Naive thymus-derived CD8-positive, alpha-beta T cell (primary cell): Measurements from ENCODE around the gene PAK1IP1. TPM values are rescaled to one million over a fixed set of nuclear protein-coding genes. Genes with fewer than 3 reads are reported as not detected.
A peak's percentile ranks its signal among the peaks of the same experiment; 100 is the strongest.

Experiments used
- ATAC-seq, 2 donors: fragments of 150-1000 bp; cut with Tn5 transposase in 1 of 2; sonication (Bioruptor Pico), chemical (Tn5 transposase) in 1 of 2; 1 replicate in 1 of 2; 2 replicates in 1 of 2; pipeline ENCODE4 v1.10.0; 2021; ENCODE audit warnings: mild to moderate bottlenecking in 2 of 2, moderate library complexity in 2 of 2
- POLR2A ChIA-PET: fragments of 350-600 bp; sonication (Branson Sonifier 250); formaldehyde crosslinking; loops from one replicate; lab custom pipeline; 2021; ENCODE audit warnings: antibody characterized with exemption; lab: Charles Lee
- DNase-seq, 10 donors: peaks; one replicate each; pipeline versions ENCODE4 v3.0.0 to v3.0.0-alpha.2; 2020 to 2022
- H3K27ac Mint-ChIP-seq, 10 donors: one replicate each; pipeline ENCODE4 v1.8.0; 2020 to 2022; ENCODE audit warnings: mild to moderate bottlenecking in 10 of 10, mixed read lengths in 10 of 10, moderate library complexity in 4 of 10, inconsistent platforms in 1 of 10
- H3K27me3 Mint-ChIP-seq, 5 donors: one replicate each; pipeline ENCODE4 v1.8.0; 2021 to 2022; ENCODE audit warnings: mixed read lengths in 5 of 5
- H3K36me3 Mint-ChIP-seq, 3 donors: one replicate each; pipeline ENCODE4 v1.8.0; 2020 to 2022; ENCODE audit warnings: mixed read lengths in 3 of 3, mild to moderate bottlenecking in 2 of 3, inconsistent platforms in 1 of 3
- H3K4me1 Mint-ChIP-seq, 4 donors: one replicate each; pipeline ENCODE4 v1.8.0; 2021 to 2022; ENCODE audit warnings: mixed read lengths in 4 of 4
- H3K4me3 Mint-ChIP-seq, 10 donors: one replicate each; pipeline ENCODE4 v1.8.0; 2020 to 2022; ENCODE audit warnings: mild to moderate bottlenecking in 10 of 10, mixed read lengths in 10 of 10, moderate library complexity in 6 of 10, inconsistent platforms in 1 of 10
- H3K9me3 Mint-ChIP-seq, 9 donors: one replicate each; pipeline ENCODE4 v1.8.0; 2020 to 2022; ENCODE audit warnings: mixed read lengths in 9 of 9, mild to moderate bottlenecking in 3 of 9, inconsistent platforms in 1 of 9, moderate library complexity in 1 of 9
- polyA plus RNA-seq, 3 donors: library from polyadenylated mRNA; unstranded; fragments of 300-500 nt; fragmentation: Illumina TruSeq; gene quantifications; one replicate each; pipeline ENCODE4 v1.2.3, GENCODE V29; 2021
- total RNA-seq, 8 experiments: library from RNA in 2 of 8; stranded (reverse) in 2 of 8; gene quantifications; one replicate each; pipeline ENCODE4 v1.2.3 and lab custom pipeline; 2021 to 2026

Gene PAK1IP1
- total and polyA plus RNA-seq, 5 experiments from 2014 or later = 8.5 to 26.9 (median 17.6) TPM

DNA sequence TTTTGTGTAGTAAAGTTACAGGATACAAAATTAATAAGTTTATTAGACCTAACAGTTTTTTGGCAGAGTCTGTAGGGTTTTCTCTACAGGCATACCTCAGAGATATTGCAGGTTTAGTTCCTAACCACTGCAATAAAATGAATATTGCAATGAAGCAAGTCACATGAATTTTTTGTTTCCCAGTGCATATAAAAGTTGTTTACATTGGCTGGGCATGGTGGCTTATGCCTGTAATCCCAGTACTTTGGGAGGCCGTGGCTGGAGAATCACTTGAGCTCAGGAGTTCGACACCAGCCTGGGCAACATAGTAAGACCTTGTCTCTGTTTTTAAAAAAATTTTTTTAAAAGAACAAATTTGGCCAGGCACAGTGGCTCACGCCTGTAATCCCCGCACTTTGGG is 16.3 kb upstream of the PAK1IP1 start:
- Mint-ChIP-seq H3K36me3 (peaks cover 0 to 5% (median 0%) of the 10 kb centered on the region in 3 donors), H3K27me3 (peaks cover 0 to 5% (median 0%) of the 10 kb centered on the region in 5 donors), H3K4me3 (no peak overlapping the region), H3K4me1 (peaks cover 2 to 14% (median 11%) of the 10 kb centered on the region in 4 donors), H3K9me3 (no peaks in the 10 kb centered on the region), H3K27ac (no peak overlapping the region)
- DNase-seq (no peak), ATAC-seq (no peak)
- POLR2A ChIA-PET = no interaction called here

DNA sequence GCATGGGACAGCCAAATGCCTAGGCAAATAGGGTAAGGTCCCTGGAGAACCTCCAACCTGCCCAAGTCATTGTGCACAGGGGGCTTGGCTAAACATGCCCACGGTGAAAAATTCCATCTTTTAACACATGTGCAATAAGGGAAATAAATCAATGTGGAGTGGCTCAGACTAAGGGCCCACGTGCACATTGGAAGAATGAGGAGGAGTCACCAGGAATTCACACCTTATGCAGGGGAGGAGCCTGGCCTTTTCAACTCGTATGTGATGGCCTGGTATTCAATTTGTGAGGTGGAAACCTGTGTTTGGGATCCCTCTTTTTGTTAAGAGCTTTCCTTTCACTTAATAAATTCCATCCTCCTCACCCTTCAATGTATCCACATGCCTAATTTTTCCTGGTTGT is 13.0 kb upstream of the PAK1IP1 start:
- ATAC-seq = no peak
- Mint-ChIP-seq H3K27me3 (peaks cover 0 to 12% (median 3%) of the 10 kb centered on the region in 5 donors), H3K4me3 (no peak overlapping the region), H3K9me3 (no peaks in the 10 kb centered on the region), H3K27ac (peak overlapping the region in 3 of 10 donors; percentile 3 to 84 (median 33)), H3K36me3 (peaks cover 0 to 1% (median 0%) of the 10 kb centered on the region in 3 donors), H3K4me1 (peaks cover 4 to 27% (median 17%) of the 10 kb centered on the region in 4 donors)
- DNase-seq = no peak
- POLR2A ChIA-PET = no interaction called here

DNA sequence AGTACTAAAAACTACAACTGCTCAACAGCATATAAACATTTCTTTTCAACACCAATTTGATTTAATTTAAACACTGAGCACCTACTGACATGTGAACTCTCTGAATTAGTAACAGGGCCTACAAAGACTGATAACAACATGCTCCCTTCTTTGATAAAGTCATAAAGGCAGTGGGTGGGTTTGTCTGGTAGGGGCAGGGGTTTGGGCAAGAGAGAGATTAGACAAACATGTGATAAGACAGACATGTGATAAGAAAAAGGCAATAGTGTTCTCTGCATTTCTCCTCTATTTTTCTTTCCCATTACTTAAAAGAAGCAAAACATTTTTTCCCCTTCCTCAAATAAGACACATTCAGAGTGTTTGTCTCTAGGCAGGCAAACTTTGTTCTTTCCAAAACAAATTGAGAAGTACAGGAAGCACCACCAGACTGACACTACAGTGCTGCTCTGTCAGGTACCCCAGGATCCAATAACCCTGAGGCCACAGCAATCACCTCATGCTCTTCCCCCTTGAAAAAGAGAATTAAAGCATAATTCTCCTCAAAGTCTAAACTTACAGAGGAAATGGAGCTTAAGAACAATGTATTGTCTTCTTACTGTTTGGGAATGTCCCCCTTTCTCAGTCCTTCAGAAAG is 12.3 kb upstream of the PAK1IP1 start:
- POLR2A ChIA-PET = no interaction called here

DNA sequence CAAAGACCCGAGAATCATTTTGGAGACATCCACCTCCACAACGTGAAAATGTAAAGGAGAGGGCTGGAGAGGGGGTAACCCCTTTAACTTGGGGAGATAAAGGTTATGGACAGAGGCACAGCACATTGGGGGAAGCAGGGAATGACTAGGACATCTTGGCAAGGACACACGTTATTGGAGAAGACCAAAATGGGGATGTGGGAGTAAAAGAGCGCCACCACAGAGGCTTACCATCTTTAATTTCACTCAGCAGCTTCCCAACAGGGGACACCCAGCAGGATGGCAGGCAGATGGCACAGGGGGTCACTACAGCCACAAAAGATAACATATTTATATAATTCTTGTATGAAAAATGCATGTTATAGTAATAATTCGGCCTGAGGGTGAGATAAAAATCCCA is 10.2 kb upstream of the PAK1IP1 start:
- H3K36me3 Mint-ChIP-seq = no peaks in the 10 kb centered on the region
- POLR2A ChIA-PET = interaction anchor here (1.1 kb wide), 1 partner anchor 10 kb away, joined by 4 read pairs; the partner anchor contains the start of genes C6orf52 and PAK1IP1
- H3K27me3 Mint-ChIP-seq = peaks cover 0 to 12% (median 3%) of the 10 kb centered on the region in 5 donors
- ATAC-seq (no peak), DNase-seq (no peak)
- no peaks in the 10 kb centered on the region for H3K9me3 Mint-ChIP-seq
- H3K4me1 Mint-ChIP-seq = peaks cover 4 to 27% (median 17%) of the 10 kb centered on the region in 4 donors
- peak overlapping the region in 4 of 10 donors; percentile 9 to 30 (median 18) for H3K27ac Mint-ChIP-seq
- no peak overlapping the region for H3K4me3 Mint-ChIP-seq

More for the DNA sequence above, 12.3 kb upstream of the PAK1IP1 start:
- ATAC-seq (no peak), DNase-seq (no peak)
- Mint-ChIP-seq H3K27me3 (peaks cover 0 to 12% (median 3%) of the 10 kb centered on the region in 5 donors), H3K27ac (peak overlapping the region in 8 of 10 donors; percentile 9 to 89 (median 68)), H3K4me3 (peak overlapping the region in 2 of 10 donors; percentile 3 to 16), H3K4me1 (peaks cover 4 to 27% (median 17%) of the 10 kb centered on the region in 4 donors), H3K9me3 (no peaks in the 10 kb centered on the region), H3K36me3 (no peaks in the 10 kb centered on the region)

DNA sequence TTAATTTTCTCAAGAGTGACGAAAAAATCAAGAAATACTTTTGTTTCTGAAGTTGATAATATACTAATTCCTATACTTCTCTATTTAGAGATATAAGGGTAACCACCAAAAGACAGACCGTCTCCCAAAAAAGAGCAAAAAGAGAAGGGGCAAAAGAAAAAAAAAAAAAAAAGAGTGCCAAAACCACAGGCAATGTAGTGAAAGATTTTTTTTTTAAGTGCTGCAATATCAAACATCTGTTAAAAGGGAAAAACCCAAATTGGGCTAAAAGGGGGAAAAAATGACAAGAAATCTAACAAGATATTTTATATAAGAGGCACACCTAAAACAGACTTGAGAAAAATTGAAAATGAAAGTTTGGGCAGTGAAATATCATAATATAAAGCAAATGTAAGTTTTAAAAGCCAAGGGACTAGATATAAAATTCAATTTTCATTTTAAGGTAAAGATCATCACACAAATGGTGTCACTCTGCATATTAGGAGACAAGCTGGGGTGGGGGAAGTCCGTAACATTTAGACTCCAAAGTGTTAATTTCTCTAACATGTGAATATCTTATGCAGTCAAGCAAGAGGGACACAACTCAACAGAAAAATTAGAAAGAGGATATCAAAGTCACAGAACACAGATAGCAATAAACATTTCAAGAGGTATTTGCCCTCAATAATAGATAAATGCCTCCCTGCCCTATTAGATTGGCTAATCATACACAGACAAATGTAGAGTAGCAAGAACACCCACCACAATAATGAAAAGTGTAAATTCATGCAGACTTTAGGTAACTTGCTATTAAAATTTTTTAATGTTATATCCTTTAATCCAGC is 9.5 kb upstream of the PAK1IP1 start:
- H3K4me3 Mint-ChIP-seq = no peak overlapping the region
- peaks cover 0 to 12% (median 3%) of the 10 kb centered on the region in 5 donors for H3K27me3 Mint-ChIP-seq
- DNase-seq (no peak), ATAC-seq (no peak)
- H3K9me3 Mint-ChIP-seq = no peaks in the 10 kb centered on the region
- no peaks in the 10 kb centered on the region for H3K36me3 Mint-ChIP-seq
- peaks cover 4 to 27% (median 17%) of the 10 kb centered on the region in 4 donors for H3K4me1 Mint-ChIP-seq
- H3K27ac Mint-ChIP-seq = peak overlapping the region in 1 of 10 donors; percentile 24
- POLR2A ChIA-PET = no interaction called here

DNA sequence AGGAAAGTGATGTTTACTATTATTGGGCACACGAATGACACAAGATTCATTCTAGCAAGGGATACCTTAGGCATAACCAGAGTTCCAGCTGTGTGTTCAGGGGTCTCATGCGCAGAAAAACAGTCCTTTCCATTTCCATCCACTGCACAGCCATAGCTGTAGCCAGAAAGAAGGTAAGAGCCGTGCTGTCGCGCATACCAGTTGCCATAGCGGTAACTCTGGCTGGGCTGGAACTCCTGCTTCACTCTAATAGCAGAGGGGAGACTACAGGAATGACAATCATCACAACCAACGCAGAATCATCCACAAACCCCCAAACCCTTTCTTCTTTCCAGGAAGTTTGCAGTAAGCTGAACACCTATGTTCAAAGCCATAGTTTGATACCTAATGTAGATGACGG is 7.9 kb upstream of the PAK1IP1 start:
- Mint-ChIP-seq H3K4me3 (no peak overlapping the region), H3K4me1 (peaks cover 4 to 27% (median 17%) of the 10 kb centered on the region in 4 donors), H3K27me3 (peaks cover 0 to 12% (median 3%) of the 10 kb centered on the region in 5 donors), H3K36me3 (no peaks in the 10 kb centered on the region), H3K9me3 (no peaks in the 10 kb centered on the region), H3K27ac (no peak overlapping the region)
- ATAC-seq (no peak), DNase-seq (no peak)
- POLR2A ChIA-PET = no interaction called here

DNA sequence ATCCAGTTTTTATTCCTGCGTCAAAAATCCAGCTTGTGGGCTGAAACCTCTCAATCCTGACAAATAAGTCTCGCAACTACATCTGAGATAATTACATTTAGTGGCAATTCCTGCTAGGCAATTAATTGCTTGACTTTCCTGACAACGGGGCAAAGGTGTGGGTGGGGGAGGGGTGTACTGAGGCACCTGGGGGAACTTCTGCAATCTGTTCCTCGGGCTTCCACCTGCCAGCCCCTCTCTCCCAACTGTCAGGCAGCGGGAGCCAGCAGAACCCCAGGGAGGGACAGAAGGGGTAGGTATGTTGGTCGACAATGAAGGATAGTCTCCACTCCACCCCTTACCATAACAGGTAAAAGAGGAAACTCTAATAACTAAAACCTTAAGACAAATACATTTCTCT is 7.2 kb upstream of the PAK1IP1 start:
- no peak for ATAC-seq
- POLR2A ChIA-PET = no interaction called here
- no peak for DNase-seq
- no peak overlapping the region for H3K27ac Mint-ChIP-seq
- H3K36me3 Mint-ChIP-seq = peaks cover 0 to 1% (median 0%) of the 10 kb centered on the region in 3 donors
- H3K9me3 Mint-ChIP-seq = peaks cover 0 to 1% (median 0%) of the 10 kb centered on the region in 9 donors
- H3K4me3 Mint-ChIP-seq = no peak overlapping the region
- H3K27me3 Mint-ChIP-seq = peaks cover 0 to 12% (median 3%) of the 10 kb centered on the region in 5 donors
- peaks cover 4 to 23% (median 12%) of the 10 kb centered on the region in 4 donors for H3K4me1 Mint-ChIP-seq

DNA sequence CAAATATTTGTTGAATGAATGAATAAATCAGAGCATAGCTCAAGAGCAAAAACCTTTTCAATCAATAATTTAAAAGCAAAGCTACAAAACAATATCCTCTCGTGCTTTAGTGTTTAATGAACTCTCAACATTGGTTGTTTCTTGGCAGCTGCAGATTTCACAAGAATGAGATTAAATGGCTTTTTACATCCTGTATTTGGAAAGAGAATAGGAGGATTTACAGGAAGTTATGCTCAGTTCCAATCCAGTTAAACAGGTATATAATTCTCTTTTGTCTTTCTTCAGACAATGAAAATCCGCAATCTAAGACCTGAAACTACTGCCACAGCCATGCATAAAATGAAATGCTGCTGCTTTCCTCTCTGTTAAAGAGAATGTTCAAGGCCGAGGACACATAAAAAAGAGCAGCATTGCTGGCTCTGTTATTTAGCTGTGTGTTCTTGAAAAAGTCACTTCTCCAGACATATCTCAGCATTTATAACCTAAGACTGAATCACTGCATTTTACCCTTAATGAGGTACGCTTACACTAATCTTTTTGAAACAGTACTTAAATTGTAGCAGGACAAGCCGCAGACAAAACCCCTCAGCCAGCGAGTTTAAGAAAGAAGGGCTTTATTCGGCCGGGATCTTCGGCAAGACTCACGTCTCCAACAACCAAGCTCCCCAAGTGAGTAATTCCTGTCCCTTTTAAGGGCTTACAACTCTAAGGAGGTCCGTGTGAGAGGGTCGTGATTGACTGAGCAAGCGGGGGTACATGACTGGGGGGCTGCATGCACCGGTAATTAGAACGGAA is 3.9 kb upstream of the PAK1IP1 start:
- Mint-ChIP-seq H3K36me3 (peaks cover 0 to 4% (median 0%) of the 10 kb centered on the region in 3 donors), H3K4me3 (peak overlapping the region in 2 of 10 donors; percentile 10 to 15), H3K27me3 (peaks cover 0 to 6% (median 0%) of the 10 kb centered on the region in 5 donors), H3K4me1 (peaks cover 11 to 24% (median 24%) of the 10 kb centered on the region in 4 donors), H3K9me3 (peaks cover 0 to 12% (median 0%) of the 10 kb centered on the region in 9 donors), H3K27ac (peak overlapping the region in 1 of 10 donors; percentile 14)
- POLR2A ChIA-PET = no interaction called here
- ATAC-seq (no peak), DNase-seq (no peak)

DNA sequence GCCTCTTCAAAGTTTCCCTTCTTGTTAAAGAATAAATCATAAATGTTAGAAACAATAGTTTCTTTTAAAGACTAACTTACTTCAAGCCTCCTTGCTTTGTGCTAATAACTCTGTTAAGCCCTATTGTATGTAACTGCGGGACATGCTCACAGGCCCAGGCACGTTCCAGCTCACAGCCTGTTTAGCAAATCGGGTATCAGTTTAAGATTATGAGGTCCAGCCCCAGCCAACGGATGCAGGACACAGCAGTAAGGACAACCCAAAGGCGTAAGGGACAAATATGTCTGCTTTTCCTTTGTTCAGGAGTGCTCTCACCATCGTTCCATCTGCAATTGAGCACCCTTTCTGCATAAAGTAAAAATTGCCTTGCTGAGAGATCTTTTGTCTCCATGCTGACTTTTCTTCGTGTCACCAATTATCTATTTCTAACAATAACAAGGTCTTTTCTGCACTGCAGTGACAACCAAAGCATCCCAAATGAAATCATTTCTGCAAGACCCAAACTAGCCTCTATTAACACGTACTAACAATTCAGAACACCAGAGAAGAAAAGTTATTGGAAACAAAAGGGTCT is 1.7 kb upstream of the PAK1IP1 start:
- Mint-ChIP-seq H3K4me1 (peaks cover 12 to 39% (median 37%) of the 10 kb centered on the region in 4 donors), H3K9me3 (peaks cover 0 to 12% (median 0%) of the 10 kb centered on the region in 9 donors), H3K27me3 (peaks cover 0 to 6% (median 0%) of the 10 kb centered on the region in 5 donors), H3K27ac (peak overlapping the region; percentile 5 to 100 (median 92)), H3K36me3 (peaks cover 0 to 9% (median 4%) of the 10 kb centered on the region in 3 donors), H3K4me3 (peak overlapping the region; percentile 71 to 100 (median 96))
- DNase-seq (no peak), ATAC-seq (no peak)
- POLR2A ChIA-PET = no interaction called here

DNA sequence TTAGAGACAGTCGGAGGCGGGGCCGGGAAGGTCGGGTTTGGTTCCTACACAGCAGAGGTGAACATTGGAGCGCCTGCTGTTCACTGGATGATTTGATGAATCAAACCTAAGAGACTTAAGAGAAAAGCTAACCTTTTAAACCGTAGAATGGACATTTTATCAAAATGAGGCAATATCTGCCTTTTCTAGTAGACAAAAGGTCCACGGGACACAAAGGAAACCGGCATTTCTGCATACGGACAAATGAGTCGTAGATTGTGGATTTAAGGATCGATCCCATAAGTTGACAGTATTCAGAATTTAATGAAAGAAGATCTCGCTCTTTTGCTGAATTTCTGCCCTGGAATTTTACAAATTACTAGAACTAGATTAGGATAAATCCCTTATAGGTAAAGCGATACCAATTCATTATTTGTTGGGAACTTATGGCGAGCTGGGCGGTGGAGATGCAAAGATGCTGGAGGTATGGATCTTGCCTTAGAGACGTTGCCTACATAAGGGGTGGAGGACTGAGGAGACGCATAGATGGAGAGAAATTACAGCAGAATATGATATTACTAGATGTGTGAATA is 400 bp downstream of the PAK1IP1 start:
- H3K4me3 Mint-ChIP-seq = peak overlapping the region; percentile 93 to 100 (median 98)
- peak overlapping the region; percentile 100 for H3K27ac Mint-ChIP-seq
- peaks cover 0 to 6% (median 0%) of the 10 kb centered on the region in 5 donors for H3K27me3 Mint-ChIP-seq
- peaks cover 14 to 52% (median 48%) of the 10 kb centered on the region in 4 donors for H3K4me1 Mint-ChIP-seq
- ATAC-seq = no peak
- H3K9me3 Mint-ChIP-seq = peaks cover 0 to 12% (median 0%) of the 10 kb centered on the region in 9 donors
- no peak for DNase-seq
- POLR2A ChIA-PET = interaction anchor here (0.7 to 3.4 kb wide), 12 partner anchors 11 to 398 kb away, joined by 3 to 77 read pairs (median 6); partner anchors contain the start of genes SMIM13, TMEM14B and TMEM14C
- peaks cover 0 to 24% (median 8%) of the 10 kb centered on the region in 3 donors for H3K36me3 Mint-ChIP-seq

DNA sequence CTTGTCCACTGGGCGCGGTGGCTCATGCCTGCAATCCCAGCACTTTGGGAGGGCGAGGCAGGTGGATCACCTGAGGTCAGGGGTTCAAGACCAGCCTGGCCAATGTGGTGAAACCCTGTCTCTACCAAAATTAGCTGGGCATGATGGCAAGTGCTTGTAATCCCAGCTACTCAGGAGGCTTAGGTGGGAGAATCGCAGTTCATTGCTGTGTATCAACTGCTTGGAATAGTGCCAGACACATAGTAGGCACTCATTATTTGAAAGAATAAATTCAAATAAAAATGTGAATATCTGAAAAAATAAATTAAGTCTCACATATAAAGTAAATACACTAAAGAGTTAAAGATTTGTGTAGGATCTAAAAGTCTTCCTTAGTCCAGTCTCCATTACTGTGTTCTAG is 1.9 kb downstream of the PAK1IP1 start:
- POLR2A ChIA-PET = interaction anchor here (1.3 to 3.4 kb wide), 2 partner anchors 24 to 51 kb away, joined by 3 to 77 read pairs; partner anchors contain the start of genes TMEM14B and TMEM14C

More for the DNA sequence above, 1.9 kb downstream of the PAK1IP1 start:
- Mint-ChIP-seq H3K36me3 (peaks cover 0 to 39% (median 13%) of the 10 kb centered on the region in 3 donors), H3K27me3 (peaks cover 0 to 6% (median 0%) of the 10 kb centered on the region in 5 donors), H3K4me3 (peak overlapping the region in 8 of 10 donors; percentile 23 to 100 (median 56)), H3K4me1 (peaks cover 16 to 65% (median 56%) of the 10 kb centered on the region in 4 donors), H3K27ac (peak overlapping the region in 7 of 10 donors; percentile 34 to 90 (median 55)), H3K9me3 (peaks cover 0 to 12% (median 0%) of the 10 kb centered on the region in 9 donors)
- DNase-seq (no peak), ATAC-seq (no peak)
